Cortex of kidney (tissue), 1 donor: ENCODE measurements around the gene C4orf51.

ENCODE experiments used
- DNase-seq: peaks from one replicate; lab custom pipeline; 2025; lab: John Stamatoyannopoulos, UW

C4orf51 gene

GRCh38 chr4:145709843-145710242 lies 29.9 kb downstream of the C4orf51 start:
- DNase-seq, result no peak

GRCh38 chr4:145716200-145716599 lies 36.3 kb downstream of the C4orf51 start:
- no peak for DNase-seq

DNA sequence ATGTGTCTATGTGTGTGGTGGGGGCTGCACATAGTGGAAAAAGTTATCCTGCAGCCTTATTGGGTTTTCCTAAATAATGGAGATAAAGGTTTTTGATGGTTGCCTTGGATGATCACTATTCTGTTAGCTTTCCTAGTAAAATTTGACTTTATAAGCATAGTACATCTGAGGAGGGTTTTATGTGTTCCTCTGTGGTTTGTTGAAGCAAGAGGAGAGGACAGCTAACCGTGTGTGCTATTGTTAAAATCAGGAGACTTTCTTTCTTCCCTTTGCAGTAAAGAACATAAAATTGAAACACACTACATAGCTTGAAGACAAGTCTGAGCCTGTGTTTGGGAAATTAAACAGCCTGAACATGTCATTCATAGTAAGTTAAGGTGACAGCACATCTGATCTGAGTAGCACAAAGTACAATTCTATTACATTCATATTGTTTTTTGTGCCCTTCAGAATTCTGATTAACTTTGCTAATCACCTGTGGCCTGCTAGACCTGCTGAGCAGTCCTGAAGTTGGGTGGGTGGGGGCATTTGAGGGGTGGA lies 36.8 kb downstream of the C4orf51 start:
- DNase-seq, result no peak

DNA sequence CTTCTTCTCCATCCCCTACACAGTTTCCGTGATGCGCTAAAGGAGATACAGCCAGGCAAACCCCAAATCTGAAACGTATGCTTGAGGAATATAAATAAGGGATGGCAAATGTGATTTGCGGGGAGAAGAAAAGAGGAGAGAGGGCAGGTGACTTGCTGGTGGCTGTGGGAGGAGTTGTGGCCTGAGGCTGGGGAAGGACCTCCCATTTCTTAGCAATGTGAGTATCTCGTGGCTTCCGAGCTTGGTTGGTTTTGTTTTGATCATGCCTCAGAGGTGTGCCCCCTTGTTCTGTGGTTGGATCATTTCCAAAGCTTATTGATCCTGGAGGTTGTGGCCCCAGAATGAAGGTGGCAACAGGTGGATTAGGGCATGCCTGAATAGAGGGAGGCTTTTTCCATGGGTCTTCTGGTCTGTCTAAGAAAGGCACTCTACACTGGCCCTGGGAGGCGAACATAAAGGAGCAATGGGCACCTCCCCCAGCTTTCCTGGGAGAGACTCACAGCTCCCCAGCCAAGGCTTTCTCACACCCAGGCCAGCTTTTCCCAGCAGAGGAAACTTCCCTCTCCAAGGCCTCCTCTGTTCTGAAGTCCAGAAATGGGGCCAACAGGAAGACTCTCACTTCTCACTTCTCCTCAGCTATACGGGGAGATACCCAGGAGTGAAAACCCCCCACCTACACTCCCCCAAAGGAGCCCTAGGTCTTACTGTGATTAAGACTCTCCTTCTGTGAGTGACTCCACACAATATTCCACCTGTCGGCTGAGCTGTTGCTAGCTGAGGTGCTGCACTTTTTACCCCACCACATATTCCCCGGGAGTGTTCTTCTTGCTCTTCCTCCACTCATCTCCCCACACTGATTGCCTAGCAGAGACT lies 40.0 kb downstream of the C4orf51 start:
- DNase-seq, result no peak

- DNase-seq, result no peak
Observed at GRCh38 chr4:145720656-145721055, 40.7 kb downstream of the C4orf51 start.

- no peak for DNase-seq
Observed at GRCh38 chr4:145722561-145722960, 42.6 kb downstream of the C4orf51 start.

DNA sequence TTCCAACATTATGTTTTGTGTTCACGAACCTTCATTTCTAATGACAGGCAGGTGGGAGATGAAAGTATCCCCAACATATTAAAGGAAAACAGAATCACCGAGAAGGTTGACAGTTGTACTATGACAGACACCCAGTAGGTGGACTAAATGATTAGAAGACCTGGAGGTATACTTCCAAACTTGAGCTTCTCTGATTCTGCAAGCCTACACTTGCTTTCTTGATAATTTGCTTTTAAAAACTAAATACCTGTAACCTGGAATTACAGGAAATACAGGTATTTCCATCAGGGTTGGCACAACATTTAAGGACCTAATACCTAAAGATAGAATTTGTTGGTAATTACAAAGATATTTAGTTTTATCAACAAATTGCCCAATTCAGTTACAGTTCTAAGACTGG lies 43.4 kb downstream of the C4orf51 start:
- no peak for DNase-seq

DNA sequence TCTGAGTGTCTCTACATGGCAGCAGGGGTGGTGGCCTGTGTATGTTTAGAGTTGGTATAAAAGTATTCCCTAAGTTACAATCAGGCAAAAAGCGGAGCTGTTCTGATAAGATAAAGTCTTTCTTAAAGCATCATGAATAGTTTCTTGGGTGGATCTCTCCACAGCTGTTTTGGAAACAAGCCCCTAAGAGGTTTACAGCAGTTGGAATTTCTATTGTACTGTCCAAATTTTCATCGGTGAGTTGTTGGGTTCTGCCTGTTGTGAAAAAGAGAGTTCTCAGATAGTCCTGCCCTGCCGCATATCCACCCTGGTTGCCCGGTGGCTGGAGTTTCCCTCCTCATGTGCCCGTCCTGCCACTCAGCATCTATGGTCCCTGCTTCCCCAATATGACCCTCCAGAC lies 50.1 kb downstream of the C4orf51 start:
- no peak for DNase-seq

DNA sequence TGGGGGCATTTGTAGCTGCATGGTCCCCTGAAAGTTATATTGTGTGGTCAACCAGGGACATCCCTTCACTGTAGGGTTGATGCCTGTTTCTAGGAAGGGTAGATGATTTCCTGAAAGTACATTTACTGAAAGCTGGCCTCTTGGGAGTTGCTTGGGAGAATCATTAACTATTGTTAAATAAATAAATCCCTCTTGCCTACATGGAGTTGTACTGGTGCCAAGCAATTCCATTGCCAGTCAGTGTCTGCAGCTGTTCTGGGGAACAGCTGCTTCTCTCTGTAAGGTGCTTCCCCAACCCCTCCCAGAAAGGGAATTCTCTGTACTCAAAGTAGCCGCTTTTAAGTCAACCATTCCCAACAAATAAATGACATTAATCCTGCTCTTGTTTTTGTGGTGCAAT lies 51.1 kb downstream of the C4orf51 start:
- DNase-seq, result no peak

DNA sequence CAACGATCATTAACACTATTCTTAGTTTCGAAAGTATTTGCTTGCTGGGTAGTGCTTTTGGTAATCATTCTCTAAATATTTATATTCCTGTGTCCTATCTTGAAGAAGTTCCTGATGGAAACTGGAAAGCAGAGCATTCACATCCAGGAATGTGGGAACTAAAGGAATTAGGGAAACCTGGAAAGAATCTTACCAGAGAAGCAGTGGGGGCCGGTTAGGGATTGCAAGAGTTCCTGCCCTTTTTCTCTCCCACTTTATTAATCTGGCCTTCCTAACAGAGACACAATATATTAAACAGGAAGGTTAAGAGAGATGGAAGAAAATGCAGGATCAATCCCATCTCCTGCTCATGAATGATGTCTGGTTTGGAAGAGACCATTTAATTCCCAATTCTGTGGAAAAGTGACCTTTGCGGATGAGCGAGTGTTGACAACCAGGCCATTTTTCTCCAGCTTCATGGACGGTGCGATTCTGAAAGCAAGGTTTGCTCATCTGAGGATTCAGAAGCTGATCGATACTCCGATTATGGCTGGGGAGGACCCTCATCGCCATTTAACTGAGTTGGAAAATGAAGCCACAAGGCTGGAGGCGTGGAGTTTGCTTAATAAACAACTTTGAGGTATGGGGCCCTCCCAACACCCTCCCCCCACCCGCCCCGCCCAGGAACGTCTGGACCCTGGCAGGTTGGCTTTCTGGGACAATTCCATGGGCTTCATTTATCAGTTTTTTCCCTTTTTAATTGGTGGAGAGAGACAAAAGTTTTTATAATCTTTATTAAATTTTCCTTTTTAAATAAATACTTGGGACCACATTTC lies 52.3 kb downstream of the C4orf51 start:
- no peak for DNase-seq

- peak; percentile 81 for DNase-seq
Observed at GRCh38 chr4:145732895-145733880, 53.2 kb downstream of the C4orf51 start.

- DNase-seq, result no peak
Observed at GRCh38 chr4:145734031-145734430, 54.1 kb downstream of the C4orf51 start.

DNA sequence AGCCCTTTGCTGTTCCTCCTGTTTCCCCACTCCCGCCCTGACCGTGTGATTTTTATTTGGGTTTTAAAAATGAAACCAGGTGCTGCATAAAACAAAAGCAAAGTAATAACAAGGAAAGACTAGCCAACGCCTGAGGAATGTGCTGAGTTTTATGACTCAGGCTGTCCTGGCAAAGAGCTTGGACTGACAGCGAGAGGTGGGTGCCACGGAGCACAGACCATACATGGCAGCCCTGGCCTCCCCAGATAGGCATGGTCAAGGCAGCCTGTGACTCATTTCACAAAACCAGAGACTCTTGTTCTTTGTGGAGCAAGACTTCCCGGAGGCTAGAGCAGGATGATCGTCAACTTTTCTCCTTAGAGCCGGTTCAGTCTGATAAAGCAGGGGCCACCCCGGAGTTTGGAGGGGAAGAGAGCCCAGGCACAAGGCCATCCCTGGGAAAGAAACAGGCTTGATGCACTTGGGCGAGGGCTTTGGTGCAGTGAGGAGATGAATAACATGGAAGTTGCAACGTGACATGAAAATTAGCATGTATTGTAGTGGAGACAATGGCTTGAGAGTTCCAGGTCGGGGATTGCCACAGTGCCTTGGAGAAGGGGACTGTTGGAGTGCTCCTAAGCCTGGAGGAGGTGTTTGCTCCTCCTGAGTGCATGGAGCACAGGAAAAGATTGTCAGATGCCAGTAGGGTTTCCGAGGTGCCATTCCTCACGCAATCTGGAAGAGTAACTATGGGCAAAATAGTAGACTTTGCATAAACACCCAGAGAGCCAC lies 54.8 kb downstream of the C4orf51 start:
- no peak for DNase-seq

GRCh38 chr4:145735347-145735675 lies 55.4 kb downstream of the C4orf51 start:
- no peak for DNase-seq

DNA sequence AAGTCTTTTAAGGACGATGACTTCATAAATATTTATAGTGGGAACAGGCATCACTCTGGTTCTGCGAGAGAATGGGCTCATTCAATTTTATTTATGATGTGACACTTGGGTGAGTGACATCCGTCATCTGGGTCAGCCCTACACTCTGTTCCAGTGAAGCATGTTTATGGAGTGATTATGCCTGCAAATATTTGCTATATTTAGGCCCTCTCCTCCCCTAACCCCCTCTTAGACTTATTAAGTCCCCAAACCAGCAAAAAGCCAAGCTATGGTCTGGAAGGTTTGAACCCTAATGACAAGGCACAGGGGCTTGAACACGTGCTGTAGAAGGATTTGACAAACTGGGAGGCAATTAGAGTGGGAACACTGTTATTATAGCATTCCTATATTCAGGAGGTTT lies 55.9 kb downstream of the C4orf51 start:
- DNase-seq, result no peak

DNA sequence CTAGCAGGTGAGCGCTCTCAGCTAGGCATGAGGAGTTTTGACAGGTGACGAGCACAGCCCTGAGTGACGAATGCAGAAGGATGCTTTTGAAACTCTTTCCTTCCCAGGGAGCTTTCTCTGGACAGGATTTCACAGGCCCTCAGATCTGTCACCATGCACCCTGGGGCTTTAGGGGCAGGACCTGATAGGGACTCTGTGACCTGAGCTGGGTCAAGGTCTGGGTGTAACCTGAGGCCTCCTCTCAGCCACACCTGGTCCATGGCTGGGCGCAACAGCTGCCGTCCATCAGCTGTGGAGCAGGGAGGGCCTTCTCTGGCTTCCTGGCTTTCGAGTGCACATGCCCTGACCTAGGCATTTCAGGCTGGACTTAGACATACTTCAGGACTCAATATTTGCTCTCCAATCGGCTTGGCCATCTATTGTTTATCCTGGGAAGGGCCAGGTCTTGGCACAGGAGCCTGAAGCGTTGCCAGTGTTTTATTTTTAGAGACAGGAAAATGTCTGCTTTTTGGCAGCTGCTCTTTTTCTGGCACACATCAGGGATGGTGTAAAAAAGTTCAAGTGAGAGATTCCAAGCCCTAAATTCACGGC lies 56.4 kb downstream of the C4orf51 start:
- DNase-seq, result no peak

GRCh38 chr4:145739845-145740244 lies 59.9 kb downstream of the C4orf51 start:
- DNase-seq, result no peak

- no peak for DNase-seq
Observed at GRCh38 chr4:145740806-145741205, 60.9 kb downstream of the C4orf51 start.

- DNase-seq, result no peak
Observed at GRCh38 chr4:145743641-145744040, 63.7 kb downstream of the C4orf51 start.

DNA sequence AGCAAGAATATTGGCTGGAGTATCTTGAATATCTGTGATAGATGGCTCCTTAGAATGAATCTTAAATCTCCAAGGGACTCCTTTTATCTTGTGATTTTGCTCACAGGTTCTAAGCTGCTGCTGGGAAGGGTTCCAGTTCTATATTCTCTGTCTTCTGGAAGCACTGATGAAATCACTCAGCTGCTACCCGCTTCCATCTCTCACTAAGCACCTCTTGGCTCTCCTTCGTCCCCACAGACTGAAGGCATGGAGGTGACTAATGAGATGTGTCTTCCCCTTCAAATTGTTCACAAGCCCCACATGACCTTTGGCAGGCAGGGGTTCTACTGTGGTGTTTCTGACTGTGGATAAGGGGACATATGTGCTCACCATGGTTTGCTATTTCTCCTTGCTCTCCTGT lies 75.9 kb downstream of the C4orf51 start:
- no peak for DNase-seq

DNA sequence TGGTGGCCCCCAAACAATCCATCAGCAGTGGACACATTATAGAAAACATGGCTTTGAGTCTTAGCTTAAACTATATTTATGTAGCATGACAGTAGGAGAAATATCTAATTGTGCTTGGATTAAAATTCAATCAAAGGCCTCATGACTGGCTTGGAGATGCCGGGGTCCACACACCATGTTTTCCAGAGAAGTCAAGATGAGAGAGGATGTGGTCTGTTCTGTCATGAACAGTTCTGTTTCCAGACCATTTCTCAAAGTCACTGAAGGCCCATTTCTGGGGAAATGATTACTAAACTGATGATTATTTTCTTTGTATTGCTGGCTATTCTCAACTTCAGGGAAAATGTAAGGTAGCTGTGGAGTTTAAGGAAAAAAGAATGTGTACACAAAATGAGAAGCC lies 76.3 kb downstream of the C4orf51 start:
- DNase-seq, result no peak
